Neural progenitor cell (in vitro differentiated cells): ENCODE results near the gene SKIL. TPM values are rescaled to one million over a fixed set of nuclear protein-coding genes. Genes with fewer than 3 reads are reported as not detected.

Source experiments
- DNase-seq: peaks from one replicate; pipeline ENCODE4 v3.0.0-alpha.2; 2016; ENCODE audit warnings: low spot score
- H2AFZ ChIP-seq: fragments of 200-600 bp; sonication (generic); replicated peaks from 2 replicates; pipeline ENCODE4 v1.6.1; 2016; ENCODE audit warnings: antibody characterized with exemption
- H3F3A ChIP-seq: fragments of 200-600 bp; sonication (generic); 2 replicates; pipeline ENCODE4 v1.6.1; 2016; ENCODE audit warnings: antibody characterized with exemption, low read depth
- H3K27ac ChIP-seq: fragments of 200-600 bp; sonication (generic); 2 replicates; pipeline ENCODE4 v1.5.1; 2016; ENCODE audit warnings: mild to moderate bottlenecking
- H3K27me3 ChIP-seq: fragments of 200-600 bp; sonication (generic); 2 replicates; pipeline ENCODE4 v1.6.1; 2016; ENCODE audit warnings: mild to moderate bottlenecking, moderate library complexity
- H3K36me3 ChIP-seq: fragments of 200-600 bp; sonication (generic); 2 replicates; pipeline ENCODE4 v1.5.1; 2016
- H3K4me1 ChIP-seq: fragments of 200-600 bp; sonication (generic); 2 replicates; pipeline ENCODE4 v1.6.1; 2016; ENCODE audit warnings: mixed run types
- H3K4me2 ChIP-seq: fragments of 200-600 bp; sonication (generic); 2 replicates; pipeline ENCODE4 v1.6.1; 2016
- H3K4me3 ChIP-seq: fragments of 200-600 bp; sonication (generic); 2 replicates; pipeline ENCODE4 v1.5.1; 2016
- H3K79me2 ChIP-seq: fragments of 200-600 bp; sonication (generic); 2 replicates; pipeline ENCODE4 v1.6.1; 2016; ENCODE audit warnings: low read depth
- H3K9ac ChIP-seq: fragments of 200-600 bp; sonication (generic); 2 replicates; pipeline ENCODE4 v1.6.1; 2016
- H3K9me3 ChIP-seq: fragments of 200-600 bp; sonication (generic); 2 replicates; pipeline ENCODE4 v1.5.1; 2016; ENCODE audit warnings: low read depth
- H4K20me1 ChIP-seq: fragments of 200-600 bp; sonication (generic); 2 replicates; pipeline ENCODE4 v1.6.1; 2016; ENCODE audit warnings: low read depth
- H3K27ac Mint-ChIP-seq: 3 replicates; pipeline ENCODE4 v1.8.0; 2021; ENCODE audit warnings: mixed read lengths
- H3K27me3 Mint-ChIP-seq: 2 replicates; pipeline ENCODE4 v1.8.0; 2022; ENCODE audit warnings: low read depth, mild to moderate bottlenecking, inconsistent platforms, moderate library complexity, mixed read lengths; ENCODE audit not compliant: insufficient read depth
- H3K36me3 Mint-ChIP-seq: 3 replicates; pipeline ENCODE4 v1.8.0; 2021; ENCODE audit warnings: mixed read lengths
- H3K4me1 Mint-ChIP-seq: 3 replicates; pipeline ENCODE4 v1.8.0; 2021; ENCODE audit warnings: mixed read lengths
- H3K4me3 Mint-ChIP-seq: 3 replicates; pipeline ENCODE4 v1.8.0; 2021; ENCODE audit warnings: mild to moderate bottlenecking, moderate library complexity, mixed read lengths
- H3K9me3 Mint-ChIP-seq: 3 replicates; pipeline ENCODE4 v1.8.0; 2020; ENCODE audit warnings: mixed read lengths
- EZH2 ChIP-seq: fragments of 200-600 bp; sonication (generic); IDR thresholded peaks from 2 replicates; pipeline ENCODE4 v1.6.1; 2017; ENCODE audit warnings: antibody characterized with exemption, mild to moderate bottlenecking, moderate library complexity
- EZH2phosphoT487 ChIP-seq: fragments of 200-600 bp; sonication (generic); IDR thresholded peaks from 2 replicates; pipeline ENCODE4 v1.6.1; 2017; ENCODE audit warnings: antibody characterized with exemption
- total RNA-seq: library from RNA; depleted of rRNA; stranded (reverse); fragments of >200 nt; gene quantifications from 2 replicates; pipeline ENCODE4 v1.2.3, GENCODE V29; 2015; ENCODE audit warnings: low replicate concordance
- TF ChIP-seq, protein P1 (sequence below): fragments of 200-600 bp; sonication (generic); IDR thresholded peaks from 2 replicates; pipeline ENCODE4 v1.5.1; 2017; ENCODE audit warnings: antibody characterized with exemption, mild to moderate bottlenecking

SKIL gene, protein sequence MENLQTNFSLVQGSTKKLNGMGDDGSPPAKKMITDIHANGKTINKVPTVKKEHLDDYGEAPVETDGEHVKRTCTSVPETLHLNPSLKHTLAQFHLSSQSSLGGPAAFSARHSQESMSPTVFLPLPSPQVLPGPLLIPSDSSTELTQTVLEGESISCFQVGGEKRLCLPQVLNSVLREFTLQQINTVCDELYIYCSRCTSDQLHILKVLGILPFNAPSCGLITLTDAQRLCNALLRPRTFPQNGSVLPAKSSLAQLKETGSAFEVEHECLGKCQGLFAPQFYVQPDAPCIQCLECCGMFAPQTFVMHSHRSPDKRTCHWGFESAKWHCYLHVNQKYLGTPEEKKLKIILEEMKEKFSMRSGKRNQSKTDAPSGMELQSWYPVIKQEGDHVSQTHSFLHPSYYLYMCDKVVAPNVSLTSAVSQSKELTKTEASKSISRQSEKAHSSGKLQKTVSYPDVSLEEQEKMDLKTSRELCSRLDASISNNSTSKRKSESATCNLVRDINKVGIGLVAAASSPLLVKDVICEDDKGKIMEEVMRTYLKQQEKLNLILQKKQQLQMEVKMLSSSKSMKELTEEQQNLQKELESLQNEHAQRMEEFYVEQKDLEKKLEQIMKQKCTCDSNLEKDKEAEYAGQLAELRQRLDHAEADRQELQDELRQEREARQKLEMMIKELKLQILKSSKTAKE
- 18.0 and 26.6 TPM in 2 replicates for total RNA-seq

DNA sequence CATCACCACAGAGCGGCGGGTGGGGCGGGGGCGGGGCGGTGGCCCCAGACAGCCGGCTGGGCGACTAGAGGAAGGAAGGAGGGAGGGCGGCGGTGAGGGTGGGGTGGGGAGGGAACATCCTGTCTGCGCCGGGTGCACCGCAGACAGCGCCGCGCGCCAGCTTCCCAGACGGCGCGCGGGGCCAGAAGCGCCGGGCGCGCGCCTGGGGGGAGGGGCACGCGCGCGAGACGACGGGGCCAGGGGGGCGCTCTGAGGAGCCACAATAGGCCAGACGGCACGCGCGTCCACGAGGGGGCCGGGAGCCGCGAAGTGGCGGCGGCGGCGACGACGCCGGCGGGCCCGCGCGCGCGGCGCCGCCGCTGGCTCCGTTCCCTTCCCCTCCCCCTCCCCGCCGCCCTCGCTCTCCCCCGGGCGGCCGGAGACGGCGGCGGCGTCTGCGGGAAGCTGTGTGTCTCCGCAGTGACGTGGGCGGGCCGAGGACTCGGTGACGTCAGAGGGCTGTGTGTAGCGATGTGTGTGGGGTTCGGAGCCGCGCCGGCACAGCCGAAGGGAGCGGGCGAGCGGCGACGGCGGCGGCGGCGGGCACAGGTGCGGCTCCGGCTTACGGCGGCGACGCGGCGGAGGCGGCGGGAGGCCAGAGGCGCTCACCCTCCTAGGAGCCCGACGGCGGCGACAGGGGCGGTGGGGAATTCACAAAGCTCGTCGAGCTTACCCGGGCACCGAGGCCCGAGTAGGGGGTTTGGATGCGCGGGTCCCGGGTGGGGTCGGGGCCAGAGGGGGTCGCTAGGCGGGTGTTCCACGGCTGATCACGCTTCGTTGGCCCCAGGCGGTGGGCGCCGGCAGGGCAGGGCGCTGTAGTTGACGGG is at the start of gene SKIL:
SKIL (plus strand) TSS at position 540 of the 866 bp plus-strand sequence. CDS start 2,617 bp downstream, outside the sequence.
- H3K36me3 Mint-ChIP-seq: peaks cover 23% of the 10 kb centered on the region
- H3K27ac Mint-ChIP-seq: peak within 1 kb of the TSS; percentile 89
- peak within 1 kb of the TSS; percentile 93 for H3K4me3 Mint-ChIP-seq
- Histone ChIP-seq H3K4me3 (peak within 1 kb of the TSS; percentile 76), H3K27ac (peak within 1 kb of the TSS; percentile 87), H3F3A (peaks cover 33% of the 10 kb centered on the region), H3K4me2 (peak within 1 kb of the TSS; percentile 91), H2AFZ (peak within 1 kb of the TSS; percentile 83), H3K36me3 (no peaks in the 10 kb centered on the region), H3K4me1 (peaks cover 19% of the 10 kb centered on the region), H3K79me2 (peaks cover 35% of the 10 kb centered on the region), H3K9me3 (no peaks in the 10 kb centered on the region), H4K20me1 (no peaks in the 10 kb centered on the region), H3K9ac (peak within 1 kb of the TSS; percentile 27), H3K27me3 (peaks cover 21% of the 10 kb centered on the region)
- H3K27me3 Mint-ChIP-seq: peaks cover 4% of the 10 kb centered on the region
- peak; percentile 98 for DNase-seq
- H3K9me3 Mint-ChIP-seq: peaks cover 3% of the 10 kb centered on the region
- peaks cover 47% of the 10 kb centered on the region for H3K4me1 Mint-ChIP-seq
- TF ChIP-seq EZH2 (no peak), EZH2phosphoT487 (no peak)
- TF ChIP-seq, protein P1, sequence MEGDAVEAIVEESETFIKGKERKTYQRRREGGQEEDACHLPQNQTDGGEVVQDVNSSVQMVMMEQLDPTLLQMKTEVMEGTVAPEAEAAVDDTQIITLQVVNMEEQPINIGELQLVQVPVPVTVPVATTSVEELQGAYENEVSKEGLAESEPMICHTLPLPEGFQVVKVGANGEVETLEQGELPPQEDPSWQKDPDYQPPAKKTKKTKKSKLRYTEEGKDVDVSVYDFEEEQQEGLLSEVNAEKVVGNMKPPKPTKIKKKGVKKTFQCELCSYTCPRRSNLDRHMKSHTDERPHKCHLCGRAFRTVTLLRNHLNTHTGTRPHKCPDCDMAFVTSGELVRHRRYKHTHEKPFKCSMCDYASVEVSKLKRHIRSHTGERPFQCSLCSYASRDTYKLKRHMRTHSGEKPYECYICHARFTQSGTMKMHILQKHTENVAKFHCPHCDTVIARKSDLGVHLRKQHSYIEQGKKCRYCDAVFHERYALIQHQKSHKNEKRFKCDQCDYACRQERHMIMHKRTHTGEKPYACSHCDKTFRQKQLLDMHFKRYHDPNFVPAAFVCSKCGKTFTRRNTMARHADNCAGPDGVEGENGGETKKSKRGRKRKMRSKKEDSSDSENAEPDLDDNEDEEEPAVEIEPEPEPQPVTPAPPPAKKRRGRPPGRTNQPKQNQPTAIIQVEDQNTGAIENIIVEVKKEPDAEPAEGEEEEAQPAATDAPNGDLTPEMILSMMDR: no peak

DNA sequence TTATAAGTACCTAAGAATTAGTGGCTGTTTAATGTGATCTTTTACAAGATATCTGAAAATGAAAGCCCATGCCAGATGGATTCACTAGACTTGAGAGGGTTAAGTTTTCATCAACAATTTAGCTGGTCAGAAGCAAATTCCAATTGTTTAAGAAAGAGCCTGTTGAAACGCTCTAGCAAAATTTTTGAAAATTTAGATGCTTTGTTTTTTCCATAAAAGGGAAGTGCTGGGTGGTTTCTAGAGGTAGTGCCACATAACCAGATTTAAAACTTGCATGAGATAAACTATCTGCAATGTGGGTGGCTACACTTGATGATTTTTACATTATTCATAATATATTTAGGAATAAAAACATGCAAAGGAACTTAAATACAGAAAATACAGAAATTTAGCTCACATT is 48.5 kb upstream of the SKIL start:
- H3K4me3 ChIP-seq: no peak overlapping the region
- no peaks in the 10 kb centered on the region for H3K36me3 ChIP-seq
- no peaks in the 10 kb centered on the region for H3K9me3 ChIP-seq
- no peaks in the 10 kb centered on the region for H4K20me1 ChIP-seq
- H3K4me1 ChIP-seq: no peaks in the 10 kb centered on the region
- no peak overlapping the region for H3K4me2 ChIP-seq
- H3K79me2 ChIP-seq: no peaks in the 10 kb centered on the region
- H3K4me3 Mint-ChIP-seq: no peak overlapping the region
- no peaks in the 10 kb centered on the region for H3K9me3 Mint-ChIP-seq
- H3K27me3 ChIP-seq: no peaks in the 10 kb centered on the region
- H3K27ac ChIP-seq: no peak overlapping the region
- no peaks in the 10 kb centered on the region for H3K36me3 Mint-ChIP-seq
- no peaks in the 10 kb centered on the region for H3K4me1 Mint-ChIP-seq
- H3K9ac ChIP-seq: no peak overlapping the region
- H3K27ac Mint-ChIP-seq: no peak overlapping the region
- TF ChIP-seq, protein P1: no peak
- TF ChIP-seq EZH2 (no peak), EZH2phosphoT487 (no peak)
- no peaks in the 10 kb centered on the region for H3F3A ChIP-seq
- H2AFZ ChIP-seq: no peak overlapping the region
- no peaks in the 10 kb centered on the region for H3K27me3 Mint-ChIP-seq
- DNase-seq: no peak

DNA sequence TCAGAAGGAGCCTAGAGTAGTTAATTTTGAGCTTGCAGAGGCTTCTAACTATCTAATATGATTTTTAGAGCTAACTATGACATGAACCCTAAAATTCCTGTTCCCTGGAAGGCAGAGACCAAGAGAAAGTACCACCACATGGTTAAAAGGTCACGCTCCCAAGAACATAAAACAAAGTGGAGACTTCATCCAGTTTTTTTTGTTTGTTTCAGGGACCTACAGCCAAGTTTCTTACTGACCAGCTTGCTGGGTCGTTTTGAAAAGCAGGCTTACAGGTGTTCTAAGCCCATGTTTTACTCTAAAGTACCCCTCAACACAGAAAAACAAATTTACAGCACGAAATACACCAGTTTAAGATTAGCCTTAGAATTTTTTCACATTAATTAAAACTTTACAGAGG is 39.6 kb upstream of the SKIL start:
- Histone ChIP-seq H3K4me1 (no peaks in the 10 kb centered on the region), H3K27me3 (no peaks in the 10 kb centered on the region), H3K79me2 (no peaks in the 10 kb centered on the region), H3F3A (no peaks in the 10 kb centered on the region), H4K20me1 (no peaks in the 10 kb centered on the region), H3K9ac (no peak overlapping the region), H2AFZ (no peak overlapping the region), H3K4me3 (no peak overlapping the region), H3K27ac (no peak overlapping the region), H3K4me2 (no peak overlapping the region), H3K36me3 (no peaks in the 10 kb centered on the region), H3K9me3 (no peaks in the 10 kb centered on the region)
- H3K4me1 Mint-ChIP-seq: peaks cover 37% of the 10 kb centered on the region
- no peaks in the 10 kb centered on the region for H3K9me3 Mint-ChIP-seq
- DNase-seq: no peak
- H3K27me3 Mint-ChIP-seq: no peaks in the 10 kb centered on the region
- H3K4me3 Mint-ChIP-seq: no peak overlapping the region
- TF ChIP-seq EZH2phosphoT487: no peak
- TF ChIP-seq, protein P1: no peak
- TF ChIP-seq EZH2: no peak
- no peak overlapping the region for H3K27ac Mint-ChIP-seq
- H3K36me3 Mint-ChIP-seq: no peaks in the 10 kb centered on the region
